GM18511 (cell line): ENCODE measurements around the gene SMARCC1.

Source experiments
- ATAC-seq: cut with Tn5 transposase; IDR thresholded peaks from one replicate; pipeline ENCODE4 v1.9.1; 2021; ENCODE audit warnings: mild to moderate bottlenecking, moderate library complexity; ENCODE audit not compliant: unreplicated experiment

SMARCC1 gene

DNA sequence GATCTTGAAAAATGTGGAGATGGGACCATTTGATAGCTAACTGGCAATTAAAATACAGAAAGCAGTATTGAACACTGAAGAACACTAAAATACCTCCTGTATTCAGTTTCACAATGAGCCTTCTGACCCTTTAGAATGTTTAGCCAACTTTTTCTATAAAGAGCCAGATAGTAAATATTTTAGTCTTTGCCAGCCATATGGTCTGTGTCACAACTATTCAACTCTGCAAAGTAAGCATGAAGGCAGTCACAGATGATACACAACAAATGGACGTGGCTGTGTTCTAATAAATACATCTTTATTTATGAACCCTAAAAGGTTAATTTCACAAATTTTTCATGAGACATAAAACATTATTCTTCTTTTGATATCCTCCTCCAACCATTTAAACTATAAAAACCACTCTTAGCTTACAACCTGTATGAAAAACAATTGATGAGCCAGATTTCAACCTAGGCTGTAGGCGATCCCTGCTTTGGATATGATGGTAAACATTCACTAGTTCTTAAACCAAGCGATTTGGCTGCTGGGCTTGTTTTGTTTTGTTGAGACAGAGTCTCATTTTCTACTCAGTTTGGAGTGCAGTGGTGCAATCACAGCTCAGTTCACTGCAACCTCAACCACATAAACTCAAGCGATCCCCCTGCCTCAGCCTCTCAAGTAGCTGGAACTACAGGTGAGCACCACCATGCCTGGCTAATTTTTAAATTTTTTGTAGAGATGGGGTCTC, 189.5 kb downstream of the SMARCC1 start:
- ATAC-seq = no peak

DNA sequence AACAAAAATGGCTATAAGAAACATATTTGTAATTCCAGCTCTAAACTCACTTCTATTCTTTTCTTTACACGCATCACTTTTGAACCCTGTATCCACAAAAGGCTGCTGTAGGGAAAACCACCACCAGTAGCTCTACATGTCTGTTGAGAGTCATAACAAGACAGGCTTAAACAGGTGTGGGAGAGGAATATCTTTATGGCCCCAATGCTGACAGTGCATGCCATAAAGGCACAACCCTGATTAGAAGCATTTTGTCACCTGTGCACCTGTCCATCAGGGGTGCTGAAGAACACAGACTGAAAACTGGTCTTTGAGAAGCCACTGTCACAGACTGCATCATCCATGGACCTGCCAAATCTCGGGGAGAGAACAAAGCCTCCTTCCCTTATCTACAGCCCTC, 191.5 kb downstream of the SMARCC1 start:
- no peak for ATAC-seq

DNA sequence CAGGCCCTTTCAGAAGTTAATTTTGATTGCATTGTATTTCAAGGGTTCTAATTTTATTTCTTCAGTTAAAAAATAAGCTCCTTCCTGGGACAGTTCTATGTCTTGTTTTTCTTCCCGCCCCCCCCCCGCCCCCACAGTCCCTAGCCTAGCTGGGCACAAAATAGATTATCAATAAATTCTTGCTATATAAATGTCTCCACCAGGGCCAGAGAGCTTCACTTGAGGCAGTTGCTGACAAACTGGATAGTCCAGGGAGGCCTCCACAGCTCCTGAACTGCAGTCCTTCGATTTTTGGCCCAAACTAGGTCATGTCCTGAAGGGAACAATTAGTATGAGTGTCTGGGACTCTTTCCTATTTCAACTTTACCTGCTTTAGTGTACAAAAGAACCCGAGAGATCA, 193.1 kb downstream of the SMARCC1 start:
- no peak for ATAC-seq

DNA sequence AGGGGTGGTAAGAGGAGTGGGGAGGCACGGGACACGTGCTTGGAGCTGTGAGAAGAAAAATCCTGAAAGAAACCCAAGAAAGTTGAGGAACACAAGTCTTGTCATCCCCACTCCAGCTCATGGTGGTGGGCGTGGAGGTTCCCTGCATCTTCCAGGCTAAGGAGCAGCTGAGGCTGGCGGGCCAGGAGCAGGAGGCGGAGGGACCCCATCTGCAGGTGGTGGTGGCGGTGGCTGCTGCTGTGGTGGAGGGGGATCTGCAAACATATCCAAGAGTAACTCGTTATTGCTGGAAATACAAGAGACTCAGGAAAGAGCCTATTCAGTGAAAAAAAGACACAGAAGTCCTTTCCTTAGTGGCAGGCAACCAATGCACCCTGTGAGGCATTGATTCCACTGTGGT, 193.6 kb downstream of the SMARCC1 start:
- no peak for ATAC-seq

DNA sequence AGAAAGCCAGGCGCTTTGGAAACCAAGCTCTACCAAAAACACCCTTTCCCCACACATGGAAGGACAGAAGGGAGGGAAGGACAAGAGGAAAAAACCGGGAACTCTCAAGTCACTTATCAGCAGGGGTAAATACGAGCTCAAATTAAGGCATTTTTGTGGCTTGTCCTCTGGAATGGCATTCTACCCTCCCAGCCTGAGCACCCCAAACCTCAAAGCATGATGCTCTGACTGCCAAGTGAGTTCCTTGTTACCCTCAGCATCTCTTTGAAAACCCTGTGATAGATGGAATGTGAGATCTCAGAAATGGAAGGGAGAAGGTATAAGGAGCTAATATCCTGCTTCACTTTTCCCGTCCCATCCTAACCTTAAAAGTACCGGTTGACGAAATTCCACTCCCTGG, 194.9 kb downstream of the SMARCC1 start:
- no peak for ATAC-seq

DNA sequence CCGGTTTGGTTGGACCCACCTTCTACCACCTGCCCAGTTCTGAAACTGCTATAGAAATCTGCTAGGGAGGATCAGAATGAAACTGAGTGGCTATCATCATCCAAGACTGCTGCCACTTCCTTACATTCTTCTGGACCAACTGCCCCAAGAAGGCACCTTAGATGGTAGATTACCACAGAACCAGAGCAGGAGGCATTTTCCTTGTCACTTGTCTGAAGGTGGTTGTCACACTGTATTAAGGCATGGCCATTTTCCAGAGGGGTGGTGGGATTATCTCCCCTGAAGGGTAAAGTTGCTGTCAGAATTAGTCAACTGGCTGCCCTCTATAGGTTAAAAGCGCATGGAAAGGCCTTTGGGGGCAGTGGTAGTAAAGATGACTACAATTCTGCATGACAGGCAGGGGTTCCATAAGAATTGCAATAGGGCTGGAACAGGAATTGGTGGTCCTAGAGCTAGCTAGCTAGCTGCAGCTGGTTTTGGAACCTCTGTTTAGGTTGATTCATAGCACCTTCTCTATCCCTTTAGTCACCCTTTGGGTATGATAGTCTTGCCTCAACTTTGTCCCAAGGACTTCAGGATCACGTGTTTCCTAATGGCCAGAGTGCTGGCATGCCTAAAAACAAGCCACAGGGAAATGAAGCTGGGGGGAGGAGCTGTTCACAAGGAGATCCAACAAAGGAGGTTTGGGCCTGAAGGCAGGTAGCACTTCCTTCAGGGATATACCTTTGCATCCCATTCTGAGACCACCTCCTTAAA, 198.2 kb downstream of the SMARCC1 start:
- ATAC-seq = no peak

- ATAC-seq = no peak
Measured at GRCh38 chr3:47581835-47582234, 199.9 kb downstream of the SMARCC1 start.

DNA sequence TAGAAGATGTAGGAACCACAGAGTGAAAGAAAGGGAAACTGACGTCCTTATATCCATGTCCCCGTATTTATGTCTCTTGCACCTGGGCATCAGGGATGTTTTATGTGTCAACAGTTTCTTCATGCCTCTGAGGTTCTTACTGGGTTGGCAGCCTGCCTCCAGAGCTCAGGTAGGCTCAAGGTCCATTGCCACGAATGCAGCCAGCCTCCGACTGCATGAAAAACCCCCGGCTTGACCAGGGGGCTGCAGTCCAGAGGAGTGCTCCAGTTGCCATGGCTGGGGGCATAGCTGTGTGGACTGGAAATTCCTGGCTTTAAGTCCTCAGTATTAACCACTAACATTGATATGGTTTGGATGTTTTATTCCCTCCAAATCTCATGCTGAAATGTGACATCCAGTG, 200.3 kb downstream of the SMARCC1 start:
- ATAC-seq = no peak

DNA sequence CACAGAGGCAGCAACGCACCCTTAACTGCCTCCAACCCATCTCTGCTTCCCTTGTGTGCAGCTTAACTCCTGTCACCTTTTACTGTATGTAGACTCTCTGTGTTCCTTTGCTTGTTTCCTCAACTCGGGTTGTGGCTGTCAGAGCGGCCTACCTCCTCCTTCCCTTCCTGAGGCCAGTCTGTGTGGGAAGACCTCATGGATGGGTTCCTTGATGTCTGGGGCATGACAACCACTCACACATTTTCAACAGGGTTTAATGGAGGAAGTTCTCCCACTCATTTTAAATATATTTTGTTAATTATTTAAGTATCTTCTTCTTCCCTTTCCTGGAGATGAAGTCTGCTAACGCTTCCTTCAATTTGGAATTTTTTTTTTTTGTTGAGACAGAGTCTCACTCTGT, 201.2 kb downstream of the SMARCC1 start:
- ATAC-seq = no peak

- no peak for ATAC-seq
Measured at GRCh38 chr3:47579875-47580274, 201.8 kb downstream of the SMARCC1 start.

GRCh38 chr3:47578691-47579632, 202.7 kb downstream of the SMARCC1 start, which contains the start of gene CSPG5:
Gene CSPG5 (minus strand): TSS chr3:47578865. CDS start chr3:47578693, 172 bp downstream.
- no peak for ATAC-seq

DNA sequence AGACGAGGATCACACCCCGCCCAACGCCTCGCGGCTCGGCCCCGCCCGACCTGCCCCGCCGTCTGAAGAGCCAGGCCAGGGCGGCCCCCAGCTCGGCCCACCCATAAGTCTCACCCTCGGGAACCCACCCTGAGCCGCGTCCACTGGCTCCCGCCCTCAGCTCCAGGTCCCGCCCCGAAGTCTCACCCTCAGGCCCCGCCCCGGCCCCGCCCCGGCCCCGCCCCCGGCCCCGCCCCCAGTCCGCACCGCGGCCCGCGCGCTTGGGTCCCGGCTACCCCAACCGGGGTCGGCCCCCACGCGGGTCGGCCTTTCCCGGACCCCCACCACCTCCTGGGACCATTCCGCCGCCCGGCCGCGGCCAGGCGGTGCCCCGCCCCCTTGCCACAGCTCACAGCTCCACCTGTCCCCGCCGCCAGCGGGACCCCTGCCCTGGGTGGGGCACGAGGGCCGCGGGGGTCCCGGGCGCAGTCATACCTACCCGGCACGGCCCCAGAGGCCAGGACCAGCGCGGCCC, 203.5 kb downstream of the SMARCC1 start:
- ATAC-seq = no peak

- ATAC-seq = no peak
Measured at GRCh38 chr3:47577583-47578118, 204.0 kb downstream of the SMARCC1 start.

GRCh38 chr3:47573190-47574172, 208.2 kb downstream of the SMARCC1 start:
- ATAC-seq = no peak

- no peak for ATAC-seq
Measured at GRCh38 chr3:47571391-47572175, 210.1 kb downstream of the SMARCC1 start.

DNA sequence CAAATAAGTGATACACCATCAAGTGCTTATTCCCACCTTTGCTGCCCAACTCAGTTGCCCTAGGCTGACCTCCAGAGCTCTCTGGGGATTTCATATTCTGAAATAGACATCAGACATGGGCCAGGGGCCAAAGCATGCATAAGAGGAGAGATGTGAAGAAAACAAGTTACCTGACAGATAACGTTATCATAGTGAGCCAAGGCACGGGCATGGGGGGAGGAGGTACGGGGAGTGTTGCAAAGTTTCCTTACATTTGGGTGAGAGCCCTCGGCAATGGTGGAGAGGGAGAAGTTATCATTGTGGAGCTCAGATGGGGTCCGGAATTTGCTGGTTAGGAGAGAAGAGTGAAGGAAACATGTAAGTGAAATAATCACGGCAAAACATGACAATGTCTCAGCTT, 212.8 kb downstream of the SMARCC1 start:
- ATAC-seq = no peak

DNA sequence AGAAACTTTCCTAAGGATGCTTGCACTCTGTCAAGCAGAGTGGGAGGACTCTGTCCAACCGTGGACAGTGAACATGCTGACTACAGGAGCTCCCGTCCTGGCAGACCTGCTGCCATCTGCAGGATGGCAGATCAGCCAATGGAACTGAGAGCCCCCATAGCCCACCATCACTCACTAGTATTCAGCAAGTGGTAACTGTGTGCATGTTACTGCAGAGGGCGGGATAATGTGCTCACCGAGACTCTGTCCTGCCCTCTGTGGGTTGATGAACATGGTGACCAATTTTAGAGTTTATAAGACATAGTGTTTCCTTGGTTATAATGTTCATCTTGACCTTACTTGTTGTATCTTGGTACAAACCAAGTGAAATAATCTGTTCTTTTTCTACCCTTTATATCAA, 214.5 kb downstream of the SMARCC1 start:
- no peak for ATAC-seq

- no peak for ATAC-seq
Measured at GRCh38 chr3:47566667-47567066, 215.0 kb downstream of the SMARCC1 start.
